ENCODE results near the gene WIZ. TPM values are rescaled to one million over a fixed set of nuclear protein-coding genes. Genes with fewer than 3 reads are reported as not detected.
A peak's percentile ranks its signal among the peaks of the same experiment; 100 is the strongest.

The WIZ gene
- total and polyA plus RNA-seq, 12 donors, result 18.7 to 34.3 (median 21.3) TPM

GRCh38 chr19:15402411-15403150 is 47.2 kb downstream of the WIZ start:
- H3K27ac ChIP-seq, result peak overlapping the region in 8 of 10 donors; percentile 19 to 80 (median 60)
- H3K27me3 ChIP-seq, result no peaks in the 10 kb centered on the region
- WGBS, 2 donors, result 64 to 70% methylated on average over 15 of the region's 15 CpGs
- TF ChIP-seq, protein P1, sequence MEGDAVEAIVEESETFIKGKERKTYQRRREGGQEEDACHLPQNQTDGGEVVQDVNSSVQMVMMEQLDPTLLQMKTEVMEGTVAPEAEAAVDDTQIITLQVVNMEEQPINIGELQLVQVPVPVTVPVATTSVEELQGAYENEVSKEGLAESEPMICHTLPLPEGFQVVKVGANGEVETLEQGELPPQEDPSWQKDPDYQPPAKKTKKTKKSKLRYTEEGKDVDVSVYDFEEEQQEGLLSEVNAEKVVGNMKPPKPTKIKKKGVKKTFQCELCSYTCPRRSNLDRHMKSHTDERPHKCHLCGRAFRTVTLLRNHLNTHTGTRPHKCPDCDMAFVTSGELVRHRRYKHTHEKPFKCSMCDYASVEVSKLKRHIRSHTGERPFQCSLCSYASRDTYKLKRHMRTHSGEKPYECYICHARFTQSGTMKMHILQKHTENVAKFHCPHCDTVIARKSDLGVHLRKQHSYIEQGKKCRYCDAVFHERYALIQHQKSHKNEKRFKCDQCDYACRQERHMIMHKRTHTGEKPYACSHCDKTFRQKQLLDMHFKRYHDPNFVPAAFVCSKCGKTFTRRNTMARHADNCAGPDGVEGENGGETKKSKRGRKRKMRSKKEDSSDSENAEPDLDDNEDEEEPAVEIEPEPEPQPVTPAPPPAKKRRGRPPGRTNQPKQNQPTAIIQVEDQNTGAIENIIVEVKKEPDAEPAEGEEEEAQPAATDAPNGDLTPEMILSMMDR (IDR thresholded peaks at IDR 0.05), result no peak
- H3K36me3 ChIP-seq, result peaks cover 9 to 78% (median 47%) of the 10 kb centered on the region in 9 donors
- peak; percentile 59 to 87 (median 70) for ATAC-seq
- peak in 1 of 2 donors; percentile 55 for DNase-seq
- no peaks in the 10 kb centered on the region for H3K9me3 ChIP-seq
- no peak overlapping the region for H3K4me3 ChIP-seq
- H3K4me1 ChIP-seq, result peaks cover 24 to 77% (median 58%) of the 10 kb centered on the region in 9 donors
- intact Hi-C loops (cut with DNase I), result no loop called here

DNA sequence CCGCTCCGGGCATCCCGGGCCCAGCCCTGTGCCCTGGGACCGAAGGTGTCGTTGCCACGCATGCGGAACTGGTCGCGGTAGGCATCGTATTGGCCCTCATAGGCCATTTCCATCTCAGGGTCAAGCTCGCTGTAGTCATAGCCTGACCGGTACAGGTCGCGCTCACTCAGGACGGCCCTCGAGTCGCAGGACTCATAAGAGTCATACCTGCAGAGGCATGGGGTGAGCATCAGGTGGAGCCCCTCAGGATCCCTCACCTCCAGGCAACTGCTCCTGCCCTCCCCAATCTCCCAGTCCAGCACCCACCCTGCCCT is 48.4 kb downstream of the WIZ start:
- Histone ChIP-seq H3K27me3 (no peaks in the 10 kb centered on the region), H3K36me3 (peaks cover 12 to 91% (median 59%) of the 10 kb centered on the region in 9 donors), H3K27ac (peak overlapping the region in 5 of 10 donors; percentile 6 to 68 (median 49)), H3K4me1 (peaks cover 24 to 67% (median 51%) of the 10 kb centered on the region in 9 donors), H3K4me3 (no peak overlapping the region), H3K9me3 (no peaks in the 10 kb centered on the region)
- TF ChIP-seq, protein P1 (IDR thresholded peaks at IDR 0.05), result no peak
- ATAC-seq (no peak), DNase-seq (no peak)
- intact Hi-C loops (cut with DNase I), result no loop called here
- 95 to 96% methylated on average over 17 of the region's 17 CpGs for WGBS, 2 donors

DNA sequence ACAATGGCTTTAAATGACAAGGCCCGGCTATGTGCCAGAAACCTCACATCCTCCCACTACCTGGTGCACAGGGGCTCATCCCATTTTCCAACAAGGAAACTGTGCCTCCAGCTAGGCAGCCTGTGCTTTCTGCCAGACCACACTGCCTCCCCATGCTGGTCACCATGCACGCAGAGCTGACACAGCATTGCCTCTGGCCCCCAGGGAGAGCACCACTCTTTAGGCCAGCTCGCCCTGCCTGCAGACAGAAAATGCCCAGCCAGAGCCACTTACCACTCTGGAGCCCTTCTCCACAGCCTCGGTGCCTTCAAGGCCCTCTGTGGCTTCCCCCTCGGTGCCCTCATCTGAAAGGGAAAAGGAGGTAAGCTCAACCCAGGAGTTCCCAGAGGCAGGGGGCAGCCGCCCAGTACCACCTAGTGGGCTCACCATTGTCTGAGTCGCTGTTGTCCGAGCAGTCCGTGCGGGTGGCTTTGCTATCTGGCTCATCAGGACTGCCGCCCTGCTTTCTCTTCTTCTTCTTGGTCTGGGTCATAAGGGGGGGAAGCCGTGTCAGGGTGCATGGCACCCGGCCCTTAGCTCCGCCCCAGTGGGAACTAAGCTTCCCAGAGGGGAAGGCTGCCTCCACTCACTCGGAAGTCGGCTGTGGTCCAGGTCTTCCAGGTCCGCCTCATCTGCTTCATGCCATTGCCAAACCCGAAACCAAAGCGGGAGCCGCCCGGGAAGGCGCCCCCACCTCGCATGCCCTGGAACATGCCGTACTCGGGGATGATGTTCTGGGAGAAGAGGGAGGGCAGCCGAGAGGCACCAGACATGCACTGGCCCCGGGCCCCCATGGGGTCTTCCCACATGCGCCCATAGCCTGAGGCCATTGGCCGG is 49.0 kb downstream of the WIZ start:
- peaks cover 24 to 61% (median 49%) of the 10 kb centered on the region in 9 donors for H3K4me1 ChIP-seq
- DNase-seq (no peak), ATAC-seq (no peak)
- H3K27ac ChIP-seq, result peak overlapping the region in 1 of 10 donors; percentile 13
- WGBS, 2 donors, result 76 to 88% methylated on average over 29 of the region's 29 CpGs
- no peaks in the 10 kb centered on the region for H3K9me3 ChIP-seq
- H3K4me3 ChIP-seq, result no peak overlapping the region
- H3K36me3 ChIP-seq, result peaks cover 12 to 93% (median 63%) of the 10 kb centered on the region in 9 donors
- TF ChIP-seq, protein P1 (IDR thresholded peaks at IDR 0.05), result no peak
- intact Hi-C loops (cut with DNase I), result no loop called here
- H3K27me3 ChIP-seq, result no peaks in the 10 kb centered on the region

DNA sequence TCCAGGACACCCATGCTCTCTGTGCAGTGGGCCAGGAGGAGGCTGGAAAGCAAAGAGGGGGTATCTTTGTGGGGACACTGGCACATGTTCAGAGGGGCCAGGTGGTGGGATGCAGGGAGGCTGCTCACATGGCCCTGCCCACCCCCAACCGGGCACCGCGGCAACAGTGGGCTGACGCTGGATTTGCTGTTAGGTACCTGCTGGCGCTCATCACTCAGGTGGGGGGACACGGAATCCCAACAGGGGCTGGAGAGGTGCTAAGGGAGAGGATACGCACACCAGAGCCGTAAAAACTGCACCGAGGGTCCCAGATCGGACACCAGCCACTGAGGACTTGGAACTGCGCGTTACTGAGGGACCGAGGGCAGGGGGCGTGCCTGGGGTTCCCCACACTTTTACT is 50.1 kb downstream of the WIZ start:
- Histone ChIP-seq H3K27me3 (no peaks in the 10 kb centered on the region), H3K9me3 (no peaks in the 10 kb centered on the region), H3K36me3 (peaks cover 12 to 95% (median 63%) of the 10 kb centered on the region in 9 donors), H3K4me3 (no peak overlapping the region), H3K4me1 (peaks cover 19 to 52% (median 42%) of the 10 kb centered on the region in 9 donors), H3K27ac (no peak overlapping the region)
- TF ChIP-seq, protein P1 (IDR thresholded peaks at IDR 0.05), result no peak
- intact Hi-C loops (cut with DNase I), result no loop called here
- DNase-seq (no peak), ATAC-seq (no peak)
- WGBS, 2 donors, result 94 to 97% methylated on average over 14 of the region's 14 CpGs
